ENCODE data around the gene CENPX.

DNA sequence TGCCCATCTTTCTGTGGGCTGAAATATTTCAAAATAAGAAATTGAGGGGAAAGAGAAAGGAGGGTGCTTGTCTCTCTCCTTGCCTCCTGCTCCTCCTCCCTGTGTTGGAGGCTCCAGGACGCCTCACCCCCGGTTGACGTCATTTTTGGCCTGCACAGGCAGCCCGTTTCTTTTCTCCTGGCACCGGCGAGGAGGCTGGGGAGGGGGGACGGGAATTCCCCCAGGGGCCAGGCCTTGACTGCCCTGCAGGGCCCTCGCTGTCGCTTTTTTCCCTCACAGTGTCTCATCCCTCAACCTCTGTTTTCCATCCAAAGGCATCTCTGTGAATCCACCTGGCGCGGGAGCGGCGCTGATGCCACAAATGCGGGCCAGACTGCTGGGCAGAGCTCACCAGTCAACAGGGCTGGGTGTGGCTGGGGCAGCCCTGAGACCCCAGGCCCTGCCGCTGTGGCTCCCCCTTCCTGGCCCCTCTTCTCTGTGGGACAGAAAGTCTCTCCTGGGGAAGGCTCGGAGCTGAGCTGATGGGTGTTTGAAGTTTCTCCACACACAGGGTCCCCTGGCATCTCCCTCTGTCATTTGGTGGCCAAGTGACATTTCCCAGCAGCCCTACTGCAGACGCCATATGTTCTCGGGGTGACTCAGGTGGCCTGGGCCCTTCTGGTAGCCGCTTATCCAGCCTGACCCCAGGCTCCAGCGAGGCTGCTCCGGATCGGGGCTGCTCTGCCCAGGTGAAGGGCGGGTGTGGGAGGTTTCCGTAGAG, 16.0 kb downstream of the CENPX start:
- TF ChIP-seq, protein P1, sequence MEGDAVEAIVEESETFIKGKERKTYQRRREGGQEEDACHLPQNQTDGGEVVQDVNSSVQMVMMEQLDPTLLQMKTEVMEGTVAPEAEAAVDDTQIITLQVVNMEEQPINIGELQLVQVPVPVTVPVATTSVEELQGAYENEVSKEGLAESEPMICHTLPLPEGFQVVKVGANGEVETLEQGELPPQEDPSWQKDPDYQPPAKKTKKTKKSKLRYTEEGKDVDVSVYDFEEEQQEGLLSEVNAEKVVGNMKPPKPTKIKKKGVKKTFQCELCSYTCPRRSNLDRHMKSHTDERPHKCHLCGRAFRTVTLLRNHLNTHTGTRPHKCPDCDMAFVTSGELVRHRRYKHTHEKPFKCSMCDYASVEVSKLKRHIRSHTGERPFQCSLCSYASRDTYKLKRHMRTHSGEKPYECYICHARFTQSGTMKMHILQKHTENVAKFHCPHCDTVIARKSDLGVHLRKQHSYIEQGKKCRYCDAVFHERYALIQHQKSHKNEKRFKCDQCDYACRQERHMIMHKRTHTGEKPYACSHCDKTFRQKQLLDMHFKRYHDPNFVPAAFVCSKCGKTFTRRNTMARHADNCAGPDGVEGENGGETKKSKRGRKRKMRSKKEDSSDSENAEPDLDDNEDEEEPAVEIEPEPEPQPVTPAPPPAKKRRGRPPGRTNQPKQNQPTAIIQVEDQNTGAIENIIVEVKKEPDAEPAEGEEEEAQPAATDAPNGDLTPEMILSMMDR (IDR thresholded peaks at IDR 0.05), result no peak
- no peak for TF ChIP-seq POLR2AphosphoS5 (IDR thresholded peaks at IDR 0.05)
- TF ChIP-seq POLR2A (IDR thresholded peaks at IDR 0.05), result no peak

All from transverse colon (tissue), 4 donors.